ENCODE results near the gene ANXA11. TPM values are rescaled to one million over a fixed set of nuclear protein-coding genes. Genes with fewer than 3 reads are reported as not detected.

Gene ANXA11
- total RNA-seq, 1 experiment from 2014 or later: 68.1 TPM

DNA sequence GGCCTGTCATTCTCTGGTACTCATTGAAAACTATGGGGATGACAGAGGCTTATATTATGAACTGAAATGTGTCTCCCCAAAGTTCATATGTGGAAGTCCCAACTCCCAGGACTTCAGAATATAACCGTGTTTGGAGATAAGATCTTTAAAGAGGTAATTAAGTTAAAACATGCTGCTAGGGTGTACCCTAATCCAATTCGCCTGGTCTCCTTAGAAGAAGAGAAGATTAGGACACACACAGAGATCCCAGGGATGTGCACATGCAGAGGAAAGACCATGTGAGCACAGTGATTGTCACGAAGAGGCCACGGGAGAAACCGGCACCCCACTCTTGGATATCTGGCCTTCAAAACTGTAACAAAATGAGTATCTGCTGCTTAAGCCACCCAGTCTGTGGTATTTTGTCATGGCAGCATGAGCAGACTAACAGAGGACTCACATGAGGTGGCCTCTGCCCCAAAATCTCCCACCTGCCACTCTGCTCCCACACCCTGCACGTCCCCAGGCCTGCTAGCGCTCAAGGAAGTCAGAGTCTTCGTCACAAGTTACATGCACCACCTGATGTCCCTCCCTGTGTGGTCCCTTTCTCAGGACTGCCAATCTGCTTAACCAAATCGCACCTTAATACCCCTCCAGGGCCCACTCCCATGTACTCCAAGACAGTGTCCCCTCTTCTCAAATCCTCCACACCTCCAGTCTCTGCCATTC is 46.0 kb downstream of the ANXA11 start:
- no peaks in the 10 kb centered on the region for H3K23me2 ChIP-seq (ENCODE audit: insufficient read length, low read depth, low read length, poor library complexity, severe bottlenecking)
- no peaks in the 10 kb centered on the region for H3K9me3 Mint-ChIP-seq
- H2BK5ac ChIP-seq (ENCODE audit: insufficient read length, low read length): no peak overlapping the region
- H3K4me3 Mint-ChIP-seq: no peak overlapping the region
- H4K8ac ChIP-seq (replicated peaks; ENCODE audit: insufficient read length, low read depth, low read length): no peak overlapping the region
- no peaks in the 10 kb centered on the region for H3K79me2 ChIP-seq (ENCODE audit: insufficient read depth, low read length)
- no peak overlapping the region for H3K56ac ChIP-seq (ENCODE audit: insufficient read length, low read depth, low read length)
- no peak overlapping the region for H3K4ac ChIP-seq (ENCODE audit: low read depth, low read length)
- no peak overlapping the region for H2BK20ac ChIP-seq (ENCODE audit: low read depth, low read length, poor library complexity, severe bottlenecking)
- H3K9ac ChIP-seq (ENCODE audit: extremely low read depth, insufficient read length, low read length): no peak overlapping the region
- H3K23ac ChIP-seq (ENCODE audit: insufficient read length, low read depth, low read length): no peak overlapping the region
- peaks cover 24% of the 10 kb centered on the region in 2 experiments for H3K4me1 Mint-ChIP-seq
- H3K36me3 Mint-ChIP-seq (ENCODE audit: insufficient read depth in 1 of 3, low read depth in 3 of 3): peaks cover 23 to 65% (median 59%) of the 10 kb centered on the region in 3 experiments; a peak in 6 of 7 replicates
- H4K5ac ChIP-seq (ENCODE audit: insufficient read length, low read depth, low read length): no peak overlapping the region
- H2AFZ ChIP-seq (ENCODE audit: low read length): no peak overlapping the region
- peak overlapping the region in 2 of 3 experiments; percentile 7 to 42; a peak in 3 of 7 replicates for H3K27ac Mint-ChIP-seq
- no peaks in the 10 kb centered on the region for H4K20me1 ChIP-seq (ENCODE audit: control insufficient read depth, insufficient read depth, insufficient read length)
- no peaks in the 10 kb centered on the region for H3K27me3 ChIP-seq (ENCODE audit: insufficient read depth, low read length)
- no peak overlapping the region for H4K91ac ChIP-seq (ENCODE audit: insufficient read length, low read depth, low read length)
- no peak overlapping the region for H3K4me2 ChIP-seq (ENCODE audit: insufficient read depth, insufficient read length, low read length)
- H3K27ac ChIP-seq (ENCODE audit: insufficient read length, low read depth, low read length): no peak overlapping the region
- no peak overlapping the region for H3T11ph ChIP-seq (ENCODE audit: low read length)
- no peak overlapping the region for H2BK120ac ChIP-seq (ENCODE audit: low read depth, low read length, poor library complexity, severe bottlenecking)
- H3K4me1 ChIP-seq (ENCODE audit: insufficient read depth, low read length): no peaks in the 10 kb centered on the region
- no peaks in the 10 kb centered on the region for H3K9me3 ChIP-seq (ENCODE audit: control insufficient read depth, low read depth, low read length)
- peaks cover 1% of the 10 kb centered on the region for H3K27me3 Mint-ChIP-seq (ENCODE audit: low read depth)
- no peak overlapping the region for H3K14ac ChIP-seq (ENCODE audit: insufficient read depth, low read length)
- H2BK12ac ChIP-seq (ENCODE audit: insufficient read length, low read depth, low read length): no peak overlapping the region
- no peaks in the 10 kb centered on the region for H3K79me1 ChIP-seq (ENCODE audit: insufficient read depth, low read depth, low read length, poor library complexity, severe bottlenecking)
- no CpG with 5 or more reads among the region's 9 CpGs for WGBS (ENCODE audit: extremely low coverage, insufficient read length, low lambda C conversion rate)
- H2AK5ac ChIP-seq (ENCODE audit: insufficient read length, low read length): no peak overlapping the region
- TF ChIP-seq, protein P1, sequence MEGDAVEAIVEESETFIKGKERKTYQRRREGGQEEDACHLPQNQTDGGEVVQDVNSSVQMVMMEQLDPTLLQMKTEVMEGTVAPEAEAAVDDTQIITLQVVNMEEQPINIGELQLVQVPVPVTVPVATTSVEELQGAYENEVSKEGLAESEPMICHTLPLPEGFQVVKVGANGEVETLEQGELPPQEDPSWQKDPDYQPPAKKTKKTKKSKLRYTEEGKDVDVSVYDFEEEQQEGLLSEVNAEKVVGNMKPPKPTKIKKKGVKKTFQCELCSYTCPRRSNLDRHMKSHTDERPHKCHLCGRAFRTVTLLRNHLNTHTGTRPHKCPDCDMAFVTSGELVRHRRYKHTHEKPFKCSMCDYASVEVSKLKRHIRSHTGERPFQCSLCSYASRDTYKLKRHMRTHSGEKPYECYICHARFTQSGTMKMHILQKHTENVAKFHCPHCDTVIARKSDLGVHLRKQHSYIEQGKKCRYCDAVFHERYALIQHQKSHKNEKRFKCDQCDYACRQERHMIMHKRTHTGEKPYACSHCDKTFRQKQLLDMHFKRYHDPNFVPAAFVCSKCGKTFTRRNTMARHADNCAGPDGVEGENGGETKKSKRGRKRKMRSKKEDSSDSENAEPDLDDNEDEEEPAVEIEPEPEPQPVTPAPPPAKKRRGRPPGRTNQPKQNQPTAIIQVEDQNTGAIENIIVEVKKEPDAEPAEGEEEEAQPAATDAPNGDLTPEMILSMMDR (conservative IDR thresholded peaks at IDR 0.05): no peak
- H2BK15ac ChIP-seq (ENCODE audit: low read depth, low read length): no peak overlapping the region
- no peak overlapping the region for H3K18ac ChIP-seq (ENCODE audit: insufficient read length, low read depth, low read length)
- no peak for DNase-seq

Measured in H9 (cell line).